ENCODE results near the gene KCNK17. TPM values are rescaled to one million over a fixed set of nuclear protein-coding genes. Genes with fewer than 3 reads are reported as not detected.

The KCNK17 gene
- total RNA-seq, 2 experiments from 2014 or later = not detected

DNA sequence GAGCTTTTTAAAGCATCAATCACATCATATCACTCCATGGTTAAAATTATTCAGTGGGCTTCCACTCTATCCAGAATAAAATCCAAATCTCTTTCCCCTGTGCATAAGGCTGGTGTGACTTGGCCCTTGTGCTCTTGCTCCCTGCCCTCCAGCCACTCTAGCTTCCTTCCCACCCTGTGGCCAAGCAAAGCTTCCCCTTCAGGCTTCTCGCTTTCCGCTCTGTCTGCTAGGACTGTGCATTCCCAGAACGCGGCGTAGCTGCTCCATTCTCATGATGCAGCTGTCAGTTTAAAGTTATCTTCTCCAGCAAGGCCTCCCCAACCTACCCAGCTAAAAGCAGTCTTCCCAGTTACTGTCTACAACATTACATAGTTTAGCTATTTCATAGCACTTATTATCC, 27.7 kb upstream of the KCNK17 start:
- H2AFZ ChIP-seq (ENCODE audit: low read length) = no peak overlapping the region

GRCh38 chr6:39341352-39341751, 27.1 kb upstream of the KCNK17 start:
- no peaks in the 10 kb centered on the region for H3K4me1 ChIP-seq (ENCODE audit: insufficient read depth, low read length, poor library complexity, severe bottlenecking)
- POLR2A ChIA-PET = interaction anchor here (0.8 kb wide), 1 partner anchor 12 kb away, joined by 3 read pairs; no protein-coding TSS in a partner anchor
- intact Hi-C loops (cut with micrococcal nuclease; ENCODE audit: unreplicated experiment) = no loop called here
- TF ChIP-seq, protein P1, sequence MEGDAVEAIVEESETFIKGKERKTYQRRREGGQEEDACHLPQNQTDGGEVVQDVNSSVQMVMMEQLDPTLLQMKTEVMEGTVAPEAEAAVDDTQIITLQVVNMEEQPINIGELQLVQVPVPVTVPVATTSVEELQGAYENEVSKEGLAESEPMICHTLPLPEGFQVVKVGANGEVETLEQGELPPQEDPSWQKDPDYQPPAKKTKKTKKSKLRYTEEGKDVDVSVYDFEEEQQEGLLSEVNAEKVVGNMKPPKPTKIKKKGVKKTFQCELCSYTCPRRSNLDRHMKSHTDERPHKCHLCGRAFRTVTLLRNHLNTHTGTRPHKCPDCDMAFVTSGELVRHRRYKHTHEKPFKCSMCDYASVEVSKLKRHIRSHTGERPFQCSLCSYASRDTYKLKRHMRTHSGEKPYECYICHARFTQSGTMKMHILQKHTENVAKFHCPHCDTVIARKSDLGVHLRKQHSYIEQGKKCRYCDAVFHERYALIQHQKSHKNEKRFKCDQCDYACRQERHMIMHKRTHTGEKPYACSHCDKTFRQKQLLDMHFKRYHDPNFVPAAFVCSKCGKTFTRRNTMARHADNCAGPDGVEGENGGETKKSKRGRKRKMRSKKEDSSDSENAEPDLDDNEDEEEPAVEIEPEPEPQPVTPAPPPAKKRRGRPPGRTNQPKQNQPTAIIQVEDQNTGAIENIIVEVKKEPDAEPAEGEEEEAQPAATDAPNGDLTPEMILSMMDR (conservative IDR thresholded peaks at IDR 0.05; ENCODE audit: low read length) = no peak
- no peak for TF ChIP-seq EZH2phosphoT487 (IDR thresholded peaks at IDR 0.05; ENCODE audit: borderline replicate concordance, low read depth, low read length)
- H3K27ac ChIP-seq (ENCODE audit: low read depth, low read length, poor library complexity, severe bottlenecking) = no peak overlapping the region
- H3K36me3 ChIP-seq (ENCODE audit: insufficient read depth, low read length) = no peaks in the 10 kb centered on the region
- no peak overlapping the region for H3K4me2 ChIP-seq (ENCODE audit: low read length)
- no peaks in the 10 kb centered on the region for H3K79me2 ChIP-seq (ENCODE audit: insufficient read depth, low read depth, low read length)
- DNase-seq (ENCODE audit: low spot score) = no peak
- H3K9me2 ChIP-seq (ENCODE audit: insufficient read depth, low read length) = no peaks in the 10 kb centered on the region
- no peak overlapping the region for H3K4me3 ChIP-seq (ENCODE audit: low read depth, low read length, poor library complexity, severe bottlenecking)
- H3K9me3 ChIP-seq (ENCODE audit: low read length) = no peaks in the 10 kb centered on the region
- no peaks in the 10 kb centered on the region for H4K20me1 ChIP-seq (ENCODE audit: insufficient read depth, low read length)
- CTCF ChIA-PET (ENCODE audit: unreplicated experiment) = interaction anchor here (0.6 kb wide), 1 partner anchor 133 kb away, joined by 3 read pairs; no protein-coding TSS in a partner anchor
- no peak overlapping the region for H2AFZ ChIP-seq (ENCODE audit: low read length)
- no TSS peak for BruUV-seq (replicated peaks)

More for the DNA sequence above, 27.7 kb upstream of the KCNK17 start:
- no peaks in the 10 kb centered on the region for H3K9me2 ChIP-seq (ENCODE audit: insufficient read depth, low read length)
- intact Hi-C loops (cut with micrococcal nuclease; ENCODE audit: unreplicated experiment) = no loop called here
- no peak for DNase-seq (ENCODE audit: low spot score)
- no peak for TF ChIP-seq EZH2phosphoT487 (IDR thresholded peaks at IDR 0.05; ENCODE audit: borderline replicate concordance, low read depth, low read length)
- TF ChIP-seq, protein P1 (conservative IDR thresholded peaks at IDR 0.05; ENCODE audit: low read length) = no peak
- H3K4me1 ChIP-seq (ENCODE audit: insufficient read depth, low read length, poor library complexity, severe bottlenecking) = no peaks in the 10 kb centered on the region
- no peaks in the 10 kb centered on the region for H3K79me2 ChIP-seq (ENCODE audit: insufficient read depth, low read depth, low read length)
- no peaks in the 10 kb centered on the region for H3K9me3 ChIP-seq (ENCODE audit: low read length)
- BruUV-seq (replicated peaks) = no TSS peak
- POLR2A ChIA-PET = interaction anchor here (0.8 kb wide), 1 partner anchor 13 kb away, joined by 3 read pairs; no protein-coding TSS in a partner anchor
- no peak overlapping the region for H3K27ac ChIP-seq (ENCODE audit: low read depth, low read length, poor library complexity, severe bottlenecking)
- no peaks in the 10 kb centered on the region for H4K20me1 ChIP-seq (ENCODE audit: insufficient read depth, low read length)
- H3K36me3 ChIP-seq (ENCODE audit: insufficient read depth, low read length) = no peaks in the 10 kb centered on the region
- CTCF ChIA-PET (ENCODE audit: unreplicated experiment) = no interaction called here
- H3K4me2 ChIP-seq (ENCODE audit: low read length) = no peak overlapping the region
- H3K4me3 ChIP-seq (ENCODE audit: low read depth, low read length, poor library complexity, severe bottlenecking) = no peak overlapping the region

DNA sequence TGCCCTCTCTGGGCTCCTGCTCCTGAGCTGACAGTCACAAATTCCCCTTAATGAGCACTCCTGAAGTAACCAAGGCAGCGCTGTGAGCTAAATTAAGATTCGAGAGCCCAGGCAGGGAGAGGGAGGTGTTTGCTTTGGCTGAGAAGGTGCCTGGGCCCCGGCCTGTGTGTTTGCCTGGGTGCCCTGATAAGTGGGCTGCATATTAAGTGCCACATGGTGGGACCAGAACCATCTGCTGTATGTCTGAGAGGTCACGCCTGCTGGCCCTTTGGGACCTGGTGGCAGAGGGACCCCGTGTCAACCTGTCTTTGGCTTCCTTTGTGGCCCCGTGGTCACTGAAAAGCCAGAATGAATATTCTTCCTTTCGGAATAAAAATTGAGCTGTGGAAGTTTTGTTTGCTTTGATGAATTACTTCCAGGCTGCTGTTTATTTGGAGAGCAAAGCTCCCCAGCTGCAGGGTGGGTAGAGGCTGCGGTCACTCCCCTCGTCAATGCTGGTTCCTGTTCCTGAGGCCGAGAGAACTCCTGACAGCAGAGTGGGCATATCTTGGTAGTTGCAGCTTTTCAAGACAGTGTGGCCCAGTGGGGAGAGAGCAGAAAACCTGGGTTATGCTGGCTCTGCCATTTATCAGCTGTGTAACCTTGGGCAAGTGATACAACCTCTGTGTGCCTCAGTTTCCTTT, 25.8 kb upstream of the KCNK17 start:
- ChIA-PET CTCF (ENCODE audit: unreplicated experiment) (no interaction called here), POLR2A (no interaction called here)

More for the DNA sequence above, 25.8 kb upstream of the KCNK17 start:
- Histone ChIP-seq H3K9me3 (ENCODE audit: low read length) (no peaks in the 10 kb centered on the region), H3K4me2 (ENCODE audit: low read length) (no peak overlapping the region), H3K9me2 (ENCODE audit: insufficient read depth, low read length) (no peaks in the 10 kb centered on the region), H4K20me1 (ENCODE audit: insufficient read depth, low read length) (no peaks in the 10 kb centered on the region), H3K36me3 (ENCODE audit: insufficient read depth, low read length) (no peaks in the 10 kb centered on the region), H3K4me1 (ENCODE audit: insufficient read depth, low read length, poor library complexity, severe bottlenecking) (no peaks in the 10 kb centered on the region), H3K4me3 (ENCODE audit: low read depth, low read length, poor library complexity, severe bottlenecking) (no peak overlapping the region), H3K27ac (ENCODE audit: low read depth, low read length, poor library complexity, severe bottlenecking) (no peak overlapping the region), H3K79me2 (ENCODE audit: insufficient read depth, low read depth, low read length) (no peaks in the 10 kb centered on the region), H2AFZ (ENCODE audit: low read length) (no peak overlapping the region)
- intact Hi-C loops (cut with micrococcal nuclease; ENCODE audit: unreplicated experiment) = no loop called here
- no TSS peak for BruUV-seq (replicated peaks)
- no peak for DNase-seq (ENCODE audit: low spot score)
- TF ChIP-seq, protein P1 (conservative IDR thresholded peaks at IDR 0.05; ENCODE audit: low read length) = no peak
- no peak for TF ChIP-seq EZH2phosphoT487 (IDR thresholded peaks at IDR 0.05; ENCODE audit: borderline replicate concordance, low read depth, low read length)
